ENCODE results near the gene GNG12. TPM values are rescaled to one million over a fixed set of nuclear protein-coding genes. Genes with fewer than 3 reads are reported as not detected.
A peak's percentile ranks its signal among the peaks of the same experiment; 100 is the strongest.

Gene GNG12
- polyA plus RNA-seq, 3 donors = 0.03 TPM; not detected in 2

- TF ChIP-seq CTCF (IDR thresholded peaks at IDR 0.05) = no peak
- no peak for DNase-seq
- Mint-ChIP-seq H3K4me1 (peaks cover 3% of the 10 kb centered on the region), H3K27me3 (ENCODE audit: low read depth in 3 of 3) (peaks cover 44 to 68% (median 54%) of the 10 kb centered on the region in 3 donors), H3K4me3 (no peak overlapping the region), H3K27ac (no peak overlapping the region), H3K9me3 (peaks cover 0 to 5% (median 2%) of the 10 kb centered on the region in 7 donors), H3K36me3 (no peaks in the 10 kb centered on the region)
- Histone ChIP-seq H3K79me2 (ENCODE audit: insufficient read depth, low read length) (no peaks in the 10 kb centered on the region), H3K9ac (ENCODE audit: insufficient read depth, low read length, poor library complexity, severe bottlenecking) (no peak overlapping the region), H3K36me3 (replicated peaks in 1 of 2; ENCODE audit: control insufficient read depth in 1 of 2, insufficient read depth in 2 of 2, low read length in 2 of 2) (no peaks in the 10 kb centered on the region), H3K27ac (ENCODE audit: low read depth in 1 of 2, low read length in 2 of 2) (no peak overlapping the region), H3K27me3 (ENCODE audit: control insufficient read depth in 2 of 2, insufficient read depth in 2 of 2, low read length in 2 of 2) (peaks cover 65 to 67% of the 10 kb centered on the region in 2 donors), H3K9me3 (replicated peaks in 1 of 2; ENCODE audit: control insufficient read depth in 1 of 2, insufficient read depth in 1 of 2, low read length in 2 of 2) (no peaks in the 10 kb centered on the region), H3K4me2 (replicated peaks; ENCODE audit: extremely low read depth, low read length, poor library complexity, severe bottlenecking) (no peak overlapping the region), H3K4me1 (ENCODE audit: control insufficient read depth in 1 of 2, insufficient read depth in 2 of 2, low read length in 2 of 2) (peaks cover 3 to 4% of the 10 kb centered on the region in 2 donors), H3K4me3 (replicated peaks in 1 of 3; ENCODE audit: low read depth in 2 of 3, low read length in 3 of 3) (no peak overlapping the region), H2AFZ (ENCODE audit: insufficient read depth, low read depth, low read length, poor library complexity, severe bottlenecking) (no peak overlapping the region), H4K20me1 (ENCODE audit: insufficient read depth, low read length) (no peaks in the 10 kb centered on the region)
- intact Hi-C loops (cut with micrococcal nuclease) = no loop called here
- no CpG with 5 or more reads among the region's 5 CpGs for WGBS (ENCODE audit: insufficient coverage)
Measured at GRCh38 chr1:67838180-67838910, 5.1 kb upstream of the GNG12 start.

GRCh38 chr1:67836769-67837168 lies 3.5 kb upstream of the GNG12 start:
- peak overlapping the region in 1 of 2 donors; percentile 26 for H3K4me3 Mint-ChIP-seq
- no peak overlapping the region for H3K27ac ChIP-seq (ENCODE audit: low read depth in 1 of 2, low read length in 2 of 2)
- H3K36me3 ChIP-seq (replicated peaks in 1 of 2; ENCODE audit: control insufficient read depth in 1 of 2, insufficient read depth in 2 of 2, low read length in 2 of 2) = no peaks in the 10 kb centered on the region
- no peak overlapping the region for H3K4me2 ChIP-seq (replicated peaks; ENCODE audit: extremely low read depth, low read length, poor library complexity, severe bottlenecking)
- no peak overlapping the region for H3K27ac Mint-ChIP-seq
- H4K20me1 ChIP-seq (ENCODE audit: insufficient read depth, low read length) = no peaks in the 10 kb centered on the region
- H3K9ac ChIP-seq (ENCODE audit: insufficient read depth, low read length, poor library complexity, severe bottlenecking) = no peak overlapping the region
- intact Hi-C loops (cut with micrococcal nuclease) = no loop called here
- WGBS (ENCODE audit: insufficient coverage) = 100% methylated on average over 1 of the region's 2 CpGs
- H3K9me3 ChIP-seq (replicated peaks in 1 of 2; ENCODE audit: control insufficient read depth in 1 of 2, insufficient read depth in 1 of 2, low read length in 2 of 2) = peaks cover 0 to 3% of the 10 kb centered on the region in 2 donors
- peaks cover 14 to 20% of the 10 kb centered on the region in 2 donors for H3K4me1 ChIP-seq (ENCODE audit: control insufficient read depth in 1 of 2, insufficient read depth in 2 of 2, low read length in 2 of 2)
- peaks cover 69 to 71% of the 10 kb centered on the region in 2 donors for H3K27me3 ChIP-seq (ENCODE audit: control insufficient read depth in 2 of 2, insufficient read depth in 2 of 2, low read length in 2 of 2)
- no peak overlapping the region for H3K4me3 ChIP-seq (replicated peaks in 1 of 3; ENCODE audit: low read depth in 2 of 3, low read length in 3 of 3)
- TF ChIP-seq CTCF (IDR thresholded peaks at IDR 0.05) = no peak
- H3K9me3 Mint-ChIP-seq = peaks cover 0 to 11% (median 6%) of the 10 kb centered on the region in 7 donors
- H3K36me3 Mint-ChIP-seq = no peaks in the 10 kb centered on the region
- no peak overlapping the region for H2AFZ ChIP-seq (ENCODE audit: insufficient read depth, low read depth, low read length, poor library complexity, severe bottlenecking)
- DNase-seq = no peak
- H3K4me1 Mint-ChIP-seq = peaks cover 12% of the 10 kb centered on the region
- no peaks in the 10 kb centered on the region for H3K79me2 ChIP-seq (ENCODE audit: insufficient read depth, low read length)
- H3K27me3 Mint-ChIP-seq (ENCODE audit: low read depth in 3 of 3) = peaks cover 49 to 74% (median 63%) of the 10 kb centered on the region in 3 donors

Measured in CD14-positive monocyte (primary cell).